RCC 7860 (cell line): ENCODE results near the gene C1QTNF2.

Experiments used
- DNase-seq: peaks from one replicate; pipeline ENCODE4 v3.0.0-alpha.2; 2015; ENCODE audit warnings: low spot score
- FAIRE-seq: peaks from 2 replicates; lab custom pipeline; 2012; peaks lifted over from hg19 to GRCh38; lab: Jason Lieb, UNC

The C1QTNF2 gene, protein sequence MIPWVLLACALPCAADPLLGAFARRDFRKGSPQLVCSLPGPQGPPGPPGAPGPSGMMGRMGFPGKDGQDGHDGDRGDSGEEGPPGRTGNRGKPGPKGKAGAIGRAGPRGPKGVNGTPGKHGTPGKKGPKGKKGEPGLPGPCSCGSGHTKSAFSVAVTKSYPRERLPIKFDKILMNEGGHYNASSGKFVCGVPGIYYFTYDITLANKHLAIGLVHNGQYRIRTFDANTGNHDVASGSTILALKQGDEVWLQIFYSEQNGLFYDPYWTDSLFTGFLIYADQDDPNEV

GRCh38 chr5:160369990-160370712, at the start of gene C1QTNF2:
C1QTNF2 (minus strand) TSS chr5:160370626; CDS start chr5:160355011, 15,615 bp downstream.
- FAIRE-seq (no peak), DNase-seq (no peak)

- FAIRE-seq (no peak), DNase-seq (no peak)
Observed at GRCh38 chr5:160420331-160420610, 49.8 kb upstream of the C1QTNF2 start.

DNA sequence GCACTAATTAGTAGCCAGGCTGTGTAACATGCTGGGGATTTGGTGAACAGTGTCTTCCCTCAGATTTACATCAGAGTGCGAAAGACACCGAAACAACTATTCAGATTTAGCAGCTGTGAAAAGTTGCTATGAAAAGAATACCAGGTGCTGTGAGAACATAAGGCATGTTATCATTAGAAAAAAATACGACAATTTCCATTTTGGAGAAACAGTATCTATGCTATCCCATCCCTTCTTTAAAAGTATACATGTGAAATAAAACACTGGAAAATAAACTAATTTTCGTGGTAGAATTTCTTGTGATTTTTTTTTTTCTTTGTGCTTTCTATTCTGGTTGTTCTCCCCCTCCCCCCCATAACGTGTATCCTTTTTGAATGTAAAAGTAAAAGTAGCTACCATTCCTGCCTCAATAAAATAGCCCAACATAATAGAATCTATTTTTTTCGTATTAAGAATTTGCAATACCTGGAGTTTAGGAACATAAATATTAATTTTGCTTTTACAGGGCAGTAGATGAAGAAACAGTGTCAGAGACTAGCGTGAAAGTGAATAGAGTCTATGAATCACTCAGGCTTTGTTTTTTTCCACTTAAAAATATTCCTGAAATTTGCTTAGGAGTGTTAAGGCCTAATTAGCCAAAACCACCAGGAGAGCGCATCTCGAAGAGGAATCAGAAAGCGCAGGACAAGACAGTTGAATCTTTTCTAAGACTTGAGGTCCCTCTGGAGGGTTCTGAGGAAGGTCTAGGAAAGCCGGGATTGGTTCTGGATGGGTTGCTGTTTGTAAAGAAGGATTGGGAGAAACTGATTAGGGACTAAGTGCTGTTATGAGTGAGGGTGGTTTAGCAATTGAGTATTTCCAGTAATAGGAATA, 49.3 kb upstream of the C1QTNF2 start:
- DNase-seq, result no peak
- no peak for FAIRE-seq

DNA sequence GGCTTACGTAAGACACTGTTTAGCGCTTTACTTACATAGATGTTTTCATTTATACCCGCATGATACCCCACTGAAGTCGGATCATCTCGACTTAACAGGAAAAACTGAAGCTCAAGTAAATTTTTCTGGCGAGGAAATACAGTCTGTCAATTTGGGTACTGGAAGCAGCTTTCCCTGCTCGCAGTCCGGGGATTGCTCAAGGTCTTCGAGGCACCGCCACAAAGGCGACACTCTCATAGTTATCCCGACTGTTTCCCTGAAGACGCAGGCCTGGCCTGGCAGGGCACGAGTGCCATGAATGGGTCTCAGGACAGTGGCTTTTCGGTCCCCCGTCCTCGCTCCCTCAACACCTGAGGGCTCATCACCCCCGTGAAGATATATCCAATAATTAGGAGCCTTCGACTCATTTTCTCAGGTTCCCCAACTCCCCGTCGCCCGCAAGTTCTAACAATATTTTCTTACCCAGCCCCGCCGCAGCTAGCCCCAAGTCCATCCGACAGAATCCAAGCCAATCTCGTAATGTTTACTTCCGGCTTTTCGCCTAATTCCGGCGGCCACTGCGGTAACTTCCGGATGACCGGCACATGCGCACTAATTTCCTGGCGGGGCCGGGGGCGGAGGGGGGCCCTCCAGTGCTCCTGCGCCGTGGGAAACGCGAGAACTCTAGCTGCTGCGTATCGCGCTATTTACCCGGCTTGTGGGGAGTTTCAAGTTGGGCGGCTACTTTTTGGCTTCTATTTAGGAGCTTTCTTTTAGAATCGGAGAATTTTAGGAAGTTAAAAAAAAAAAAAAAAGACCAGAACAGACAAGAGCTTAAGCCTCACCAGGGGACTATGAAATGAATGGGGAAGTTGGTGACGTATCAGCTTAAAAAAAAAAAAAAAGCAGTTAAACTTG, 48.4 kb upstream of the C1QTNF2 start, which contains the start of gene SLU7:
Gene SLU7, minus strand, starts transcription at position 521 of the 897 bp plus-strand sequence. CDS start 3,787 bp downstream, outside the sequence.
- FAIRE-seq (peak; percentile 66), DNase-seq (peak; percentile 82)

DNA sequence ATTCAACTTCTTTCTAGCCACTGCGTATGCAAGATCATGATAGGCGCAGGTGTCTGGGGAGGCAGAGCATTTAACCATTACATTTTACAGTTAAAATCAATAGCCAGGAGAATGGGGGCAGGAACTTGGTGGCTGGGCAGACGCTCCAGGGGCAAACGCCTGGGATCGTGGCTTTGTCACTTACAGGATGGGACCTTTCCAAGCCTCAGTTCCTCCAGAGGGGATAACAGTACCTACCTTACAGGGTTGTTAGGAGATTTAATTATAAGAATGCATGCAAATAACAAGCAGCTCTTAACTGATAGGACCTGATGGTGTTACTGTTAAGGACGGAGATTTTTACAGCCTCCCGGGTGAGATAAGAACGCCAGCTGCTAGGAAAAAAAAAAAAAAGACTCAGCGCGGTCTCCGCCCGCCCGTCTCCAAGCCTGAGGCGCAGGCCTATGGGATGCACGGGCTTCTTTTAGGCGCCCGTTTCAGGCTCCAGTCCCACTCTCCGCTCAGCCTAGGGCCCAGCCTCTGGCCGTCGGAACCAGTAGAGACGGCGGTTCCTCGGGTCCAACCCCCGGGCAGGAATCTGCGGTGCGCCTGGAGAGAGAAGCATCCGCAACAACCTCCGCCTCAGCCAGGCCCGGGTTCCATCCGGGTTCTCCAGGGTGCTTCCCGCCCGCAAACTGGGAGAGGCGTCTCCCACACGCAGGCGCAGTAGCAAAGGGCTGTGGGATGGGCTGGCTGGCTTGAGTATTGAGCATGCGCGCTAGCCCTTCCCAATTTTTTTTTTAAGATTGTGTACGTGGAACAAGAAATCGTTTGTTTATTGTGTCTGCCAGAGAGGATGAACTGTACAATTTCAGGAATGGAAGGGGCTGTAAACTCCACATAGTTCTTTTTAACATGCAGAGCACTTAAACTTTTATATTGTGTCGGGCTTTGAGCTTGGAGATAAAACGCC, 29.3 kb upstream of the C1QTNF2 start, which contains the start of gene FAM200C:
Gene FAM200C, minus strand, starts transcription at position 653 of the 952 bp plus-strand sequence. CDS start 4,564 bp downstream, outside the sequence.
- FAIRE-seq (peak; percentile 77), DNase-seq (peak; percentile 84)

DNA sequence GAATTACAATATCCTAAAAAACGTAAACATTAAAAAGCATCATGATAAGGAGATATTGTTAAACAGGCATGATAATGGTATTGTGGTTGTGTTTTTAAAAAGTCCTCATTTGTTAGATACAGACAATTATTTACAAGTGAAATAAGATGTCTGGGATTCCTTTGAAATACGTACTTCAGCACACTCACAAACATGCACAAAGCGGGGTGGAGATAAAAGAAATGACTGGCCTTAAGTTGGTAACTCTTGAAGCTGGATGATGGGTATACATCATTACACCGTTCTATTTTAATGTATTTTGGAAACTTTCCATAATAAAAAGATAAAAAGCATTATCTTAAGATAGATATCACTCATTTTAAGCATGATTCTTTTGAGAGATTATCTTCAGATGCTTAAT, 28.4 kb upstream of the C1QTNF2 start:
- DNase-seq, result no peak
- no peak for FAIRE-seq

DNA sequence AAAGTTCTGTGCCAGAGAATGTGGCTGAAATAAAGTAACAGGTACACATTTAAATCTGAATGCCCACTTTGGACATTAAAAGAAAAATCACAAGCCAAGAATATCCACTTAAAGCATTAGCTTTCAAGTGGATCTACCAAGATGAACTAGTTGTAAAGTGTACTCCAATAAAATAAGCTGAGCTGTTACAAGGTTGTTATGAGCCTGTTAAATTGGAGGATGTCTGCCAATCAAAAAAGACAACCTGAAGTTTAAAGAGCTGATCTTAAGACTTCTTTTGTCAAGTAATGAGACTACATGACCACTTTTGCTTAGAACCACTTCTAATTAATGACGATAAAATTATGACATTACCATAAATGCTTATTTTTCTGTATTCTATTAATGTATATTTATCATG, 27.1 kb upstream of the C1QTNF2 start:
- no peak for FAIRE-seq
- DNase-seq, result no peak

DNA sequence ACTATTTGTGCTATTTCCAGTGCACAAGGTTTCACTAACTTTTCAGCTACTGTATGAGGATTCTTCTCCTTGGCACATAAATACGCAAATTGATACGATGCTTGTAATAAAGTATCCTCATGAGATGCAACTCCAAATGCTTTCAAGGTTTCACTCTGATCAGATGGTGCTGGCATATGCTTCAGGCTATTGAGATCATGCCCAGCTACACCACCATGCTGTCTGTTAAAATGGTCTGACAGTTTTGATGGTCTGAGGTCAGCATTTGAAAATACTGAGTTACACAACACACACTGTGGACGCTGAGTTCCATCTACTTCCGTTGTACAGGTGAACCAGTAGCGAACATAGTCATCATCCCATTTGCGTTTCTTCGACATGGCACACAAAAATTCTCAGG, 24.7 kb upstream of the C1QTNF2 start:
- FAIRE-seq, result no peak

GRCh38 chr5:160390787-160391696, 20.6 kb upstream of the C1QTNF2 start:
- FAIRE-seq (peak; percentile 72), DNase-seq (peak; percentile 14)

More for the DNA sequence above, 24.7 kb upstream of the C1QTNF2 start:
- DNase-seq, result no peak

DNA sequence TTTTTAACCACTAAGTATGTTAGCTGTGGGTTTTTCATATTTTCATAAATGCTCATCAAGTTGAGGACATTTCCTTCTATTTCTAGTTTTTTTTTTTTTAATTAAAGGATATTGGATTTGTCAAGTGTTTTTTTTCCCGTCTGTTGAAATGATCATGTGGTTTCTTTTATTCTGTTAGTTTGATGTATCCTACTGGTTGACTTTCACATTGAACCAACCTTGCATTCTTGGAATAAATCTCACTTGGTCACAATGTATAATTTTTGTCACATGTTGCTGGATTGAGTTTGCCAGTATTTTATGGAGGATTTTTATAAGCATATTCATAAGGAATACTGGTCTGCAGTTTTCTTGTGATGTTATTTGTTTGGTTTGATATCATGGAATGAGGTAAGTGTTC, 17.0 kb upstream of the C1QTNF2 start:
- DNase-seq (no peak), FAIRE-seq (no peak)

DNA sequence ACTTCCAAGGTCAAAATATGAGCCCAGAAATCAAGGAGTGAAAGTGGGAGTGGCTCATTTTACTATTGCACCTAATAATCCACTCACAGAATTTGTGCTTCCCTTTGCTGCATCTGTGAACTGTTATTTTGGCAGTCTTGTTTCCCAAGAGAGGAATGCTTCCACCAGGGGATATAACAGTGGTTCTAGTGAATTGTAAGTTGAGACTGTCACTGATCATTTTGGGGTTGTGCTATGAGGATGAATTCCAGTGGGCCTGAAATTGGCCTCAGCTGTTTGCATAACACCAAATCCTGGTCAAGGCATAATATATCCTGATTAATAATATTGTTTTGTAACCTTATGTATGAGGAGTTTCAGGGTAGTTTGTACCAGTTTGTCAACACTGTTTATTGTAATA, 15.1 kb upstream of the C1QTNF2 start:
- DNase-seq, result no peak
- no peak for FAIRE-seq

DNA sequence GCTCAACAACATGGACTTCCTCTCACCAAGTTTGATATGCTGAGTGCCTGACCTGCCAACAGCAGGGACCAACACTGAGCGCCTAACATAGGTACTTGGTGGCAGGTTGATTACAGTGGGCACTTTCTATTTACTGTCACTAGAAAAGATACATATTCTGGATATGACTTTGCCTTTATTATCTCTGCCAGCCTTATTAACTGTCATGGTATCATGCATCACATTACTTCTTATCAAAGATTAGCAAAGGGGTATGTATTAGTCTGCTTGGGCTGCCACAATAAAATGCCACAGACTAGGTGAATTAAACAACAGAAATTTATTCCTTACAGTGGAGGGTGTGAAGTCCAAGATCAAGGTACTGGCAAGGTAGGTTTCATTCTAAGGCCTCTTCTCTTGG, 14.3 kb upstream of the C1QTNF2 start:
- FAIRE-seq (no peak), DNase-seq (no peak)

DNA sequence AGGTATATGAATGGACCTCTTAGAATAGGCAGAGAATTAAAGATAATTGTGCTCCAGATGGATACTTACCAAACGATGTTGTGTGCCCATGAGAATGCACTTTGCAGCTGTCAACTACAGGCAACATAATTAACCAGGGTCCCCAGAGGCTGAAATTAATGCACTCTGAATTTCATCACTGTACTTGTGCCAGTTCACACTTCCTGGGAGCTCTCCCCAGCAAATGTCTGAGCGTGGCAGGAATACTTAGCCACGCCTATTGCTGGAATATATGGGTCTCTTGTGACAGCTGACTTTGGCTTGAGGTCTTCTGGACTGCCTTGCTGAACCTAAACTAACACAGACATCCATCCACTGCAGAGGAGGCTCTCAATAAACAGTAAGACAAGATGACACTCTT, 11.9 kb upstream of the C1QTNF2 start:
- DNase-seq (no peak), FAIRE-seq (no peak)

- no peak for FAIRE-seq
Observed at GRCh38 chr5:160380041-160380440, 9.6 kb upstream of the C1QTNF2 start.

DNA sequence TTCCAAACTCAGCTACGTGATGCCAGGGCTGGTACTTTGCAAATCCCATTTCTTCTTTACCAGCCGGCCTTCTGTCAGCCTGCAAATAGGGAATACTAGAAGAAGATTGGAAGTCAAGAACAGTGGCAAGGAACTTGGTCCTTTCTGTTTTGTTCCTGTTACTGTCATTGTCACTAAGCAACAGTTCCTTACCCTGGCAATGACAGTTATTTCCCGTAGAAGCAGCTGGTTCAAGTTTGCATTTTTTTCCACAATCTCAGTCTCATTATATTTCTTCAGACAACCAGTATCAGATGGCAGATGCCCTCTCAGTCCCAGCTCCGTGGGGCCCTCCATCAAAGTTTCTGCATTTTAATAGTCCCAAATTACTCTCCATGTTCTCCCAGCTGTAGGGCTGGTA, 9.1 kb upstream of the C1QTNF2 start:
- no peak for FAIRE-seq
- no peak for DNase-seq

More at GRCh38 chr5:160380041-160380440, 9.6 kb upstream of the C1QTNF2 start:
- DNase-seq, result no peak

- DNase-seq, result no peak
- FAIRE-seq, result no peak
Observed at GRCh38 chr5:160378330-160378729, 7.9 kb upstream of the C1QTNF2 start.

- DNase-seq (no peak), FAIRE-seq (no peak)
Observed at GRCh38 chr5:160377651-160378050, 7.2 kb upstream of the C1QTNF2 start.

DNA sequence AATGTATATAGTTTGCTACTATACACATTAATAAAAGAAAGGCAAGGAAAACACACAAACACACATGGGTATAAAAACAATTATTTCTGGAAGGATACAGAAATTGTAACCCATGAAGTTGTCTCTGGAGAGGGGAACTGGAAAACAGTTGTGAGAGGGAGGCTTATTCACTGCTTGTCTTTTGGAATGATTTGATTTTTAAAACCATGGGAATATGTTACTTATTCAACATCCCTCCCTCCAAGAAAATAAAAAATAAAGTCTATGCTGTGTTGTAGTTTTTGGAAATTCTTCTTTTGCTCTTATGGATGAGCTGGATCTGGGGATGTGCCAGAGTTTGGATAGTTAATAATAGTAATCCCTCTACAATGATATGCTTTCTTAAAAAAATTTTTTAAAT, 6.0 kb upstream of the C1QTNF2 start:
- FAIRE-seq (no peak), DNase-seq (no peak)
